Central memory CD8-positive, alpha-beta T cell (primary cell): ENCODE data around the gene CENPO.

Source experiments
- ATAC-seq: fragments of 150-1000 bp; cut with Tn5 transposase; replicated peaks from 2 replicates; pipeline ENCODE4 v1.10.0; 2022; ENCODE audit warnings: mild to moderate bottlenecking, moderate FRiP score, moderate number of reproducible peaks; ENCODE audit not compliant: poor library complexity, severe bottlenecking; ENCODE audit errors: extremely low read depth
- DNase-seq, 2 donors: peaks; one replicate each; pipeline ENCODE4 v3.0.0; 2021; ENCODE audit warnings: low spot score in 2 of 2
- H3K27ac Mint-ChIP-seq: one replicate; pipeline ENCODE4 v1.8.0; 2022; ENCODE audit warnings: low read depth, mild to moderate bottlenecking, moderate library complexity, mixed read lengths
- H3K27me3 Mint-ChIP-seq: one replicate; pipeline ENCODE4 v1.8.0; 2022; ENCODE audit warnings: mixed read lengths
- H3K36me3 Mint-ChIP-seq: one replicate; pipeline ENCODE4 v1.8.0; 2022; ENCODE audit warnings: mild to moderate bottlenecking, moderate library complexity, mixed read lengths; ENCODE audit not compliant: insufficient read depth
- H3K4me1 Mint-ChIP-seq: one replicate; pipeline ENCODE4 v1.8.0; 2022; ENCODE audit warnings: mixed read lengths
- H3K4me3 Mint-ChIP-seq: one replicate; pipeline ENCODE4 v1.8.0; 2022; ENCODE audit warnings: mild to moderate bottlenecking, moderate library complexity, mixed read lengths
- H3K9me3 Mint-ChIP-seq: one replicate; pipeline ENCODE4 v1.8.0; 2022; ENCODE audit warnings: mixed read lengths

Gene CENPO

GRCh38 chr2:24870440-24870839, 77.2 kb downstream of the CENPO start:
- H3K4me1 Mint-ChIP-seq = no peaks in the 10 kb centered on the region
- H3K27ac Mint-ChIP-seq = no peak overlapping the region
- peaks cover 2% of the 10 kb centered on the region for H3K36me3 Mint-ChIP-seq
- H3K9me3 Mint-ChIP-seq = no peaks in the 10 kb centered on the region
- no peak overlapping the region for H3K4me3 Mint-ChIP-seq
- H3K27me3 Mint-ChIP-seq = no peaks in the 10 kb centered on the region
- ATAC-seq (no peak), DNase-seq (no peak)

DNA sequence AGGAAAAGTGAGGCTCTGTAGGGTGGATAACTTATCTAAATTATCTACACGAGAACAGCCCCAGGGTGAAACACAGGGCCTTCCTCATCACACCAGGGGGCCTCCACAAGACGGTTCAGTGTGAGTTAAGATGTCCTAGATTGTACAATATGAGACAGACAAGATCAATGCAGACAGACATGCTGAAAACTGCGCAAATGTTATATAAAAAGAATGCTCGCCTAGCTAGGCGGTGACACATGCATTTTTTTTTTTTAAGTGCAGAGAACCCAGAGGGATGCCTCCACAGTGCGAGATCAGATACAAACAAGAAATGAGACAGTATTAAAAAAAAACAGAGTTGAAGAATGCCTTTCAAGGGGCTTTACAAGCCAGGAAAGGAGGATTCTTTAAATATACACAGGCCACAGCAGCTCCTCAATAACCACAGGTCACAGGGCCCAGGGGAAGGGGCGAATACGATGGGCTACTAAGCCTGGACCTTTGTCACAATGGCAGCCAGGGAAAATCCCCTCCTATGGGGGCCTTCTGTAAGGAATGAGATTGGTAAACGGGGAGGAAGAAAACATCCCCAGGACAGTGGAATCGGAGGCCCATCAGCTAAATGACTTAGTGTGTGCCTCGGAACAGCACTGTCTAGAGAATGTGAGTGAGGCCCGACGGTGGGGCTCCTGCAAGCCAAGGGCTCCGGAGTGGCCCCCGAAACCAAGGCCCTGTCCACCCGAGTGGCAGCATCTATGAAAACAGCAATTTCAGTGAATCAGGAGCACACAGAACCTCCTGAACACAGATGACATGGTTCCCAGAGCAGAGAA, 77.9 kb downstream of the CENPO start:
- H3K4me1 Mint-ChIP-seq = no peaks in the 10 kb centered on the region
- H3K36me3 Mint-ChIP-seq = peaks cover 2% of the 10 kb centered on the region
- no peaks in the 10 kb centered on the region for H3K27me3 Mint-ChIP-seq
- H3K9me3 Mint-ChIP-seq = no peaks in the 10 kb centered on the region
- no peak for DNase-seq
- ATAC-seq = no peak
- peak overlapping the region; percentile 50 for H3K27ac Mint-ChIP-seq
- no peak overlapping the region for H3K4me3 Mint-ChIP-seq

DNA sequence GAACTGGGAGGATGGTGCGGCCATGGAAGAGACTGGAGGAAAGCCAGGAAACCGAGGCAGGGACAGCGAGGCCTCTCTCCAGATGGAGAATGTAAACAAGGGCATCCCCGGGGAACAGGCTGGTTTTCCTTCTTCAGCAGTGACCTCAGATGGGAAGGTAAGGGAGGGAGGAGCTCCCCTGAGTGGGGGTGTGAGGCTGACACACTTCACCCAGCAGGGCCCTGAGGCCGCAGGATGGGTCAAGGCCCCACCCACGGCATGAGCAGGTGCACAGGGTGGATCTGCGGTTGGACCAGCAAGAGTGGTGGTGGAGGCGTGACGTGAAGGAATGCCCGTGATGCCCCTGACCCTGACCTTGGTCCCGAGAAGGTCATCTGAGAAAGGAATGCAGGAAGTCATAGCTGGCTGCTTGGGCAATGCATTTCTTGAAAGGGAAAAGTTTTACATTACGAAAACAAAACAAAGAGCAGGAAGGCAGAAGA, 78.7 kb downstream of the CENPO start:
- peak overlapping the region; percentile 50 for H3K27ac Mint-ChIP-seq
- H3K36me3 Mint-ChIP-seq = peaks cover 2% of the 10 kb centered on the region
- no peak overlapping the region for H3K4me3 Mint-ChIP-seq
- no peak for ATAC-seq
- H3K27me3 Mint-ChIP-seq = no peaks in the 10 kb centered on the region
- H3K9me3 Mint-ChIP-seq = no peaks in the 10 kb centered on the region
- H3K4me1 Mint-ChIP-seq = peaks cover under 1% of the 10 kb centered on the region
- DNase-seq = no peak
